B cell (primary cell): ENCODE measurements around the gene RPL29.
A peak's percentile ranks its signal among the peaks of the same experiment; 100 is the strongest.

ENCODE experiments used
- EZH2 ChIP-seq: IDR thresholded peaks from 2 replicates; pipeline ENCODE4 v1.6.1; 2012; ENCODE audit warnings: borderline replicate concordance, low read depth, mild to moderate bottlenecking, moderate library complexity, low read length; ENCODE audit not compliant: insufficient read depth, poor library complexity, severe bottlenecking
- TF ChIP-seq, protein P1 (sequence below): fragments of 200-600 bp; IDR thresholded peaks from one replicate; pipeline ENCODE4 v1.8.0; 2022; ENCODE audit warnings: antibody characterized with exemption, mild to moderate bottlenecking

DNA sequence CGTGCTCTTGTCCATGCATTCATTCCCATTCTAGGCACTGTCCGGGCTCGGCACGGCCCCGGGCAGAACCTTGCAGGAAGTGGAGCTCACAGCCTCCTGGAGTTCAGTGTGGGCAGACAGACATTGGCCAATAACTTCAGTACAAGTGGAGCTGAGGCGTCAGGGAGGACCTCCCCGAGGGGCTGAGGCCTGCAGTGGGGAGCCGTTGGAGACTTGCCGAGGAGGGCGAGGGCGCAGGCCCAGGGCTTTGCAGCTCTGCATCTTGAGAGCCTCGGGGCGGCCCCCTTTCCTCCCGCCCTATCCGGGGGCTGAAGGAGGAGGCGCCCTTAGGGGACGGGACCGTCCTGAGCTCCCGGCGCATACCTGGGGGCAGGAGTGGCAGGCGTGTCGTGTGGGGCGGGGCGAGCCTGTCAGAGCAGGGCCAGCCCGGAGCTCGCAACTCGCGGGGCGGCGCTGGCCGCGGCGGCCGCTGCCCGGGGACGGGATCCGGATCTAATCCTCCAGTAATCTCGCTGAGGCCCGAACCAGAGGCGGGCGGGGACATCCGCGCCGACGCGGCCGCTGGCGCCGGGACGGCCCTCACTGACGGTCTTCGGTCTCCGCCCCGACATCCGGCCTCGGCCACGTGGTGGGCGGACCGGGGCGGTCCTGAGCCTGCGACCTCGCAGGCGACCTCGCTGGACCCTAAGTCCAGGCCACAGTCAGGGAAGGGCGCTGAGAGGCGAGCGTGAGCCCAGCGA lies 12.7 kb downstream of the RPL29 start, which contains the start of gene ACY1:
- TF ChIP-seq, protein P1, sequence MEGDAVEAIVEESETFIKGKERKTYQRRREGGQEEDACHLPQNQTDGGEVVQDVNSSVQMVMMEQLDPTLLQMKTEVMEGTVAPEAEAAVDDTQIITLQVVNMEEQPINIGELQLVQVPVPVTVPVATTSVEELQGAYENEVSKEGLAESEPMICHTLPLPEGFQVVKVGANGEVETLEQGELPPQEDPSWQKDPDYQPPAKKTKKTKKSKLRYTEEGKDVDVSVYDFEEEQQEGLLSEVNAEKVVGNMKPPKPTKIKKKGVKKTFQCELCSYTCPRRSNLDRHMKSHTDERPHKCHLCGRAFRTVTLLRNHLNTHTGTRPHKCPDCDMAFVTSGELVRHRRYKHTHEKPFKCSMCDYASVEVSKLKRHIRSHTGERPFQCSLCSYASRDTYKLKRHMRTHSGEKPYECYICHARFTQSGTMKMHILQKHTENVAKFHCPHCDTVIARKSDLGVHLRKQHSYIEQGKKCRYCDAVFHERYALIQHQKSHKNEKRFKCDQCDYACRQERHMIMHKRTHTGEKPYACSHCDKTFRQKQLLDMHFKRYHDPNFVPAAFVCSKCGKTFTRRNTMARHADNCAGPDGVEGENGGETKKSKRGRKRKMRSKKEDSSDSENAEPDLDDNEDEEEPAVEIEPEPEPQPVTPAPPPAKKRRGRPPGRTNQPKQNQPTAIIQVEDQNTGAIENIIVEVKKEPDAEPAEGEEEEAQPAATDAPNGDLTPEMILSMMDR, result peak; percentile 46
- TF ChIP-seq EZH2, result no peak
